NCI-H1048 (cell line): ENCODE results near the gene RGS19.

Experiments used
- DNase-seq: peaks from one replicate; lab custom pipeline; 2025; lab: John Stamatoyannopoulos, UW

Gene RGS19

GRCh38 chr20:64077541-64077875, 1.8 kb downstream of the RGS19 start:
- no peak for DNase-seq

- DNase-seq, result no peak
Observed at GRCh38 chr20:64077094-64077493, 2.2 kb downstream of the RGS19 start.

GRCh38 chr20:64076061-64076997, 3.0 kb downstream of the RGS19 start:
- DNase-seq, result no peak

GRCh38 chr20:64075556-64075955, 3.8 kb downstream of the RGS19 start:
- DNase-seq, result no peak

- DNase-seq, result no peak
Observed at GRCh38 chr20:64074963-64075362, 4.4 kb downstream of the RGS19 start.

GRCh38 chr20:64074184-64074789, 5.0 kb downstream of the RGS19 start:
- DNase-seq, result no peak

- no peak for DNase-seq
Observed at GRCh38 chr20:64073476-64074183, 5.7 kb downstream of the RGS19 start.

- DNase-seq, result no peak
Observed at GRCh38 chr20:64072498-64073063, 6.7 kb downstream of the RGS19 start.

GRCh38 chr20:64071341-64072332, 7.7 kb downstream of the RGS19 start:
- DNase-seq, result no peak

- no peak for DNase-seq
Observed at GRCh38 chr20:64070244-64070993, 8.9 kb downstream of the RGS19 start.

- no peak for DNase-seq
Observed at GRCh38 chr20:64069614-64070243, 9.6 kb downstream of the RGS19 start.

- DNase-seq, result no peak
Observed at GRCh38 chr20:64069209-64069613, 10.1 kb downstream of the RGS19 start.

- no peak for DNase-seq
Observed at GRCh38 chr20:64068386-64069208, 10.7 kb downstream of the RGS19 start.

- no peak for DNase-seq
Observed at GRCh38 chr20:64067733-64068307, 11.5 kb downstream of the RGS19 start.

GRCh38 chr20:64067005-64067632, 12.2 kb downstream of the RGS19 start:
- no peak for DNase-seq

- no peak for DNase-seq
Observed at GRCh38 chr20:64065974-64066343, 13.4 kb downstream of the RGS19 start.

GRCh38 chr20:64065062-64065973, 14.0 kb downstream of the RGS19 start:
- no peak for DNase-seq
